Head of caudate nucleus (tissue), 42 donors: ENCODE measurements around the gene STARD4.

Experiments used
- DNase-seq, 42 donors: peaks; one replicate each; pipeline versions ENCODE4 v3.0.0 to v3.0.0-alpha.2; 2020 to 2021; ENCODE audit warnings: mixed read lengths in 7 of 42
- intact Hi-C: fragments of 100-400 bp; cut with DNase I; formaldehyde crosslinking; loops from one replicate; pipeline ENCODE4 v1.15.0; 2022

Gene STARD4, protein sequence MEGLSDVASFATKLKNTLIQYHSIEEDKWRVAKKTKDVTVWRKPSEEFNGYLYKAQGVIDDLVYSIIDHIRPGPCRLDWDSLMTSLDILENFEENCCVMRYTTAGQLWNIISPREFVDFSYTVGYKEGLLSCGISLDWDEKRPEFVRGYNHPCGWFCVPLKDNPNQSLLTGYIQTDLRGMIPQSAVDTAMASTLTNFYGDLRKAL

GRCh38 chr5:111512375-111513130, at the start of gene STARD4:
Gene STARD4, minus strand, starts transcription at chr5:111512535. Its CDS starts 5,102 bp downstream, at chr5:111507433.
- intact Hi-C loops: no loop called here
- peak; percentile 90 to 98 (median 95) for DNase-seq

GRCh38 chr5:111559680-111560079, 47.3 kb upstream of the STARD4 start:
- DNase-seq: no peak
- intact Hi-C loops: no loop called here

DNA sequence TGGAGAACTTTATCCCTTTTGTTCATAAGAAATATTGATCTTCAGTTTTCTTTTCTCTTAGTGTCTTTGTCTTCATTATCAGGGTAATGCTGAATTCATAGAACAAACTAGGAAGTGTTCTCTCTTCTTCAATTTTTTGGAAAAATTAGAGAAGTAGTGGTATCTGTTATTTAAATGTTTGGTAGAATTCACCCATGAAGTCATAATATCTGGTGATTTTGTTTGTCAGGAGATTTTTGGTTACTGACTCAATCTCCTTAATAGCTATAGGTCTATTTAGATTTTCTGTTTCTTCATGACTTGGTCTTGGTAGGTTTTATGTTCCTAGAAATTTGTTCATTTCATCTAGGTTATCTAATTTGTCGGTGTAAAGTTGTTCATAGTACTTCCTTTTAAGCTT, 45.4 kb upstream of the STARD4 start:
- DNase-seq: no peak
- intact Hi-C loops: no loop called here

- DNase-seq: no peak
- intact Hi-C loops: no loop called here
Measured at GRCh38 chr5:111557111-111557510, 44.8 kb upstream of the STARD4 start.

DNA sequence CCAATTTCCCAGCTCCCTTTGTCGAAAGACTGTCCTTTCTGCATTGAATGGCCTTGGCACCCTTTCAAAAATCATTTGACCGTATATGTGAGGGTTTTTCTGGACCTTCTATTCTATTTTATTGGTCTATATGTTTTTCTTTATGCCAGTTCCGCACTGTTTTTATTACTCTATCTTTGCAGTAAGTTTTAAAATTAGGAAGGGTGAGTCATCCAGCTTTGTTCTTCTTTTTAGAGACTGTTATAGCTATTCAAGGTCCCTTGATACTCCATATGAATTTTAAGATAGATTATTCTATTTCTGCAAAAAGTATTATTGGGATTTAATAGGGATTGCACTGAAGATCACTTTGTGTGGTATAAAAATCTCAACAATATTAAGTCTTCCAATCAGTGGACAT, 44.2 kb upstream of the STARD4 start:
- DNase-seq: no peak
- intact Hi-C loops: no loop called here

- intact Hi-C loops: no loop called here
- no peak for DNase-seq
Measured at GRCh38 chr5:111555760-111556159, 43.4 kb upstream of the STARD4 start.

DNA sequence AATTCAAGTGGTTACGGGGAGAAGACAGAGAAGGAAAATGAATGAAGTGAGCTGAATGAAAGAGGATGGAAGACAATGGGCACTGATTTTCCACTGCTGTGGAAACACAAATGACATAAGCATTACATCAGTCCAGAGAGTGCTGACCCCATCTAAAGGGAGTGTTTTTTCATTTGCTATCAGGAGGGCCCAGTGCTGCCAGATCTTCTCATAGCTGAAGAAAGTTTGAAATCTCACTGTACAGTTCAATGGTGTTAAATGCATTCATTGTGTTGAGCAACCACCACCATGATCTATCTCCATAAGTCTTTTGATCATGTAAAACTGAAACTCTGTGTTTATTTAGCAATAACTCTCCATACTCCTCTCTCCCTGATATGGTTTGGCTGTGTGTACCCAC, 41.5 kb upstream of the STARD4 start:
- intact Hi-C loops: loop anchor here (5.0 kb wide), 1 partner anchor 593 kb away; no protein-coding TSS in a partner anchor
- no peak for DNase-seq

DNA sequence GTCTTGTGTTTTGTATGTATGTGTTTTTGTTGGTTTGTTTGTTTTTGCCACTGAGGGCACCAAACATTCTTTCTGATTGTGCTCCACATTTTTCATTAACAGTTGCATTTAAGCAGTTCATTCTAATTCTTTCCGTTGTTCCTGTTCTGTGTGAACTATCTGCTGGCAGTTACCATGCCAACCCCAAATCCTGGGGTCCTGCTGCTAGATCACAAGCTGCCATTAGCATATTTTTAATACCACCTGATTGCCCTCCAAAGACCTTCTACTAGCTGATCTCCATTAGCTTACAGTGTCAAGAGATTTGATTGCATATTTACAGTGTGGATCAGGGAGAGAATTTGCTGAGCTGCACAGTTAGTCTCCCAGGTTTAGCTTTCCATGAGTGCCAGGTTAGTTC, 40.6 kb upstream of the STARD4 start:
- intact Hi-C loops: loop anchor here (5.0 kb wide), 1 partner anchor 594 kb away; no protein-coding TSS in a partner anchor
- DNase-seq: no peak

- intact Hi-C loops: loop anchor here (5.0 kb wide), 1 partner anchor 595 kb away; no protein-coding TSS in a partner anchor
Measured at GRCh38 chr5:111552492-111552891, 40.2 kb upstream of the STARD4 start.

DNA sequence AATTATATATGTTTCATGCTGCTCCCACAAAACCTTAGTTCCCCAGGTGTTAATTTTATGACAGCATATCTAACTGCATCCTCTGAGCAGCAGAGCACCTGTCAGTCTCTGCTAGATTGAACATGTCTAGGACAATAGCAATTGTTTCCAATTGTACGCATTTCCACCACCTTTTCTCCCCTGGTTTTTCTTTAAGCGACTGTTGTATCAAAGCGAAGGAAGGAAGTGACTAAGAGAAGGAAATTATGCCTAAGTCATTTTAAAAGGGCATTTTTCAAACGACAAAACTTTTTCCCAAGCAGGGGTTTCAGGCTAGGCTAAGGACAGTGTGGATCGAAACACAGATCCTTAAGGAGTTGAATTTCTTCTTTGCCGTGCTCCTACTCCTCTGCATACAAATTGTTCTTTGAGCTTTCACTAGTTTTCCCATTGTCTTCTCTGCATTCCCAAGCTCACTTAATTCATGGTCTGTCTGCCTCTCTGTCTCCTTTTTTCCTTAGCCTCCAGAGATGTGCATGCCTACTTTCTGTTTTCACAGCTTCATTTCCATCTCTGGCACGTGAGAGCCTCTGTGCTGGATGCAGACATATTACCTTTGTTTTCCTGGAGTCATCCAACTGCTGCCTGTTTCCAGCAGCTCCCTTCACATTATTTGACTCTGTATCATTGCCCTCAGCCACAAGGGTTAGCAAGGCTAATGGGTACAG, 39.4 kb upstream of the STARD4 start:
- intact Hi-C loops: loop anchor here (5.0 kb wide), 1 partner anchor 596 kb away; no protein-coding TSS in a partner anchor
- no peak for DNase-seq

More at GRCh38 chr5:111552492-111552891, 40.2 kb upstream of the STARD4 start:
- no peak for DNase-seq

DNA sequence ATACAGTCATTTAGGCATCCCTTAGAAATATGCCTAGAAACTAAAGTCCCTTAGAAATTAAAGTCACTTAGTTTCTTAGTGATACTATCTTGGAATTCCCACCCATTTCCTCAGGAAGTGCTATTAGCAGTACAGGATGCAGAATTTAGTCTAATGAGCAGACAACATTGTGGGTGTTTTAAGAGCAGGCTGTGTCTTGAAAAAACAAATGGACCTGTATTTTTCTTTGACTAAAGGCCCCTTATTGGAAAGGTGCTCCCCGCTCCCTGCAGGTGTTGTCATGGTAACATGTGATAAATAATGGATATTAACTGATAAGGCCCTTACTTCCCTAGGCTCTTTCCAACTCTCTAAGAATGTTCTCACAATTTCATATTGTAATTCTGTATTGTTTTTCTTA, 38.8 kb upstream of the STARD4 start:
- no peak for DNase-seq
- intact Hi-C loops: loop anchor here (5.0 kb wide), 1 partner anchor 596 kb away; no protein-coding TSS in a partner anchor

DNA sequence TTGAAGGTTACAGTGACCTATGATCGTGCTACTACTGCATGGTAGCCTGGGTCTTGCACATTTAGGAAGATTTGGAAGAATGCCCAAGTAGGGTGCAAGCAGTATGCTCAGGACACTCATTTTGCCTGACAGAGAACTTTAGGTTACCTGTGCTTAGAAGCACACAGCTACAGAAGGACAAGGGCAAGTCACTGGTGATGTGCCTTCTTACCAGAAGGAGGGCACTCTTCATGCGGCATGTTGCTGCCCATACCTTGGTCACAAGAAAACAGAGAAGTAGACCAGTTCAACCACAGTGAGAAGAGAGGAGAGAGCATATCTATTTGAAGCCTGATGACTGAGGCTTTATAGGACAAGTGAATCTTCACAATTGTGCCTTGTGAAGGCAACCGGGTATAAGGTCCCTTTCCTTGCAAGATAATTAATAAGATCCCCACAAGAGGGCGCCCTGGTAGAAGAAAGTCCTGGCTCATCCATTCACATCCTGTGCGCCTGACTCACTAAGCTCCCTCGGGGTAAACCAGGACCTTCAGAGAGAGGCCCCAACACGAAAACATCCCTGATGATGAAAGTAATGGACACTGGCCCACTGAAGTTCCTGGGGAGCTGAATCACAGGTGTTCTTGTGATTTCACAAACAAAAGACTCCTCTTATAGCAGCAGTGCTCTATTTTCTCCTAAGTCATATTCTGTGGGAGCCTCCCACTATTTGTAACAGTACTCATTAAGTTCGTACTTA, 38.1 kb upstream of the STARD4 start:
- intact Hi-C loops: loop anchor here (5.0 kb wide), 1 partner anchor 597 kb away; no protein-coding TSS in a partner anchor
- DNase-seq: peak in 41 of 42 donors; percentile 11 to 92 (median 73)

DNA sequence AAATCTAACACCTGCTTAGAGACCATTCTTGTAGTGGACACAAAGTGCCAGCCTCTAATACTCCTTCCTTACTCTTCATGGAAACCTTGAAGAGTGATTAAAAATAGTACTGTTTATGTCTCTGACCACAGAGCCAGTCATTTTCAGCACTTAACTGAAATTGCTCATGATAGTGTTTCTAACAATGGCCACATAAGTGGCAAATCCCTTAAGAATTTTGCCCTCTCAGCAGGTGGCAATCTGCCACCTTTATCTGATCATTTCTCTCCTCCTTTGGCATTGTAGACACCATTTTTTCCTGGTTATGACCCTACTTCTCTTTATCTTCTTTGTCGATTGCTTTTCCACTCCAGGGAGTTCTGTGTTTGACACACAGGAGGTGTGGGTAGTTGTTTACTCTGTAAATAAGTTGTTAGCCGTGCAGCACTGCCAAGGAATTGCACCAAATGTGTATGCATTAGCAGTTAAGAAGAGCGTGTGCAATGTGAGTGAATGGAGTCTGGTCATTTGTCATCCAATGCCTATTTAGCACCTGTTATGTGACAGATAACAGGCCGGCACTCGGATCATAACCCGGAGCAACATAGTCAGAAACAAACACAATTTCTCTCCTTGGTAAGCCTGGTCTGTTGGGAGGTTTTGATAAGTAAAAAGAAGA, 36.8 kb upstream of the STARD4 start:
- intact Hi-C loops: no loop called here
- DNase-seq: no peak

DNA sequence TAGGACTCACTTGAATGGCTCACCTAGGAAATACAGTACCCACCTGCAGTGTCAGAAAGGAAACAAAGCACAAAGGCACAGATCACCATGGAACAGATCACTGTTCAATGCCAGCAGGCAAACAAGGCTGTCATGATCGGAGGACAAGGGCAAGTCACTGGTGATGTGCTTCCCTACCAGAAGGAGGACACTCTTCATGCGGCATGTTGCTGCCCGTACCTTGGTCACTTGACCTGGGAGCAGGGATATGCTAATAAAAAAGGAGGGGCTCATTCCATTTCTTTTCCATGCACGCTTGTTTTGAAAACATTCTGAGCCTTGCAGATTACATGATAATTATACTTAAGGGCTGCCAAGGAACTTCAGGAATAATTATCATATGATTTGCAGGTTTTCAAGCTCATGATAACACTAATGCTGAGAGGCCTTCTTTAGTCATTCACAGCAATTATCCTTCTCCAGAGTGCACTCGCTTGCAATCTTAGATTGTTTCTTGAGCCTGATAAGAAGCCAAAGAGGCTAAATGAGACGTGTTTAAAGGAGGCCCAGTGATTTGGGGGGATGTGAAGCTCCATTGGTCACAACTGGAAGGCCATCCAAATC, 36.1 kb upstream of the STARD4 start:
- intact Hi-C loops: no loop called here
- no peak for DNase-seq

- intact Hi-C loops: no loop called here
- no peak for DNase-seq
Measured at GRCh38 chr5:111545031-111545430, 32.7 kb upstream of the STARD4 start.

DNA sequence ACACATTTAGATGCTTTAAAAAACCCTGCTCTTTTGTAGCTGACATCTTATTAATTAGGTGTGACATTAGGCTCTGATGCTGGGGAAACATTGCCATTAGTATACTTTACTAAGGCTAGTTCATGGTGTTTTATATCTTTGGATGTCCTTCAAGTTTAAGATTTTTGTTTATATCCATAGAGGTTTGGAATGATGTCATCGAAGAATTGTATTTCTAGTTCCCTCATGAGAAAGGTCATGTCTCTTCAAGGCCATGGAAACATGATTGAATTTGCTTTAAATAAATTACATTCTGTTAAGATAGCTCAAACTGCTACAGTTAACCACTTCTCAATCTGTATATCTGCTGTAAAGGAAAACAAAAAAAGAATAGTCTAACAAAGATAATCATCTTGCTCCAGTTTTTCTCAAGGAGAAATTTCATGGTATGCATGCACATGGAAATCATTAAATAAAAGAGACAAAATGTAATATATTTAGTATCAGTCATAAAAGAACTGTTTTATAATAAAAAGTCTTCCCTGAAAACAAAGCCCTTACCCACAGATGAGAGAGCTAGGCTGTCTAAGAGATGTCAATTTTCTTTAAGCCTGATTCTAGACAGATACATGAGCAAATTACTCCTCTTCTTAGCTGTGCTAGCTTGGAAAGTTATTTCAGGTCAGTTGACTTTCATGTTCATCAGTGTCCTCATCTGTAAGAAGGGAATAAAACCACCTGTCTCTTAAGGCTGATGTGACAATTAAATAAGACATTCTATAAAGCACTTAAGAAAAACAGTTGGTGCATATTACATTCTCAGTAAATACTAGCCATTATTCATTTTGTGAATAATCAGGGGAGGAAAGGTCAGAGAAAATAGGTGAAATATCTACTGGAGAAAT, 25.0 kb upstream of the STARD4 start:
- intact Hi-C loops: no loop called here

GRCh38 chr5:111535879-111536549, 23.7 kb upstream of the STARD4 start:
- intact Hi-C loops: no loop called here
- no peak for DNase-seq

More for the DNA sequence above, 25.0 kb upstream of the STARD4 start:
- no peak for DNase-seq
